Measurements from ENCODE around the gene KIR2DL1. TPM values are rescaled to one million over a fixed set of nuclear protein-coding genes. Genes with fewer than 3 reads are reported as not detected.

The KIR2DL1 gene
- total and polyA plus RNA-seq, 2 of the 4 experiments (the other 2 are of a cell fraction): not detected

GRCh38 chr19:54805665-54806515 is 36.3 kb downstream of the KIR2DL1 start:
- Histone ChIP-seq H3K9me3 (ENCODE audit: control insufficient read depth, insufficient read depth, low read length) (peaks cover 32% of the 10 kb centered on the region), H4K5ac (ENCODE audit: low read depth, low read length) (no peak overlapping the region), H3K4me2 (ENCODE audit: low read depth, low read length) (no peak overlapping the region), H3K14ac (replicated peaks; ENCODE audit: low read depth, low read length) (no peak overlapping the region), H3K9me1 (ENCODE audit: insufficient read depth, low read length) (no peaks in the 10 kb centered on the region), H3K23ac (ENCODE audit: low read depth, low read length) (no peak overlapping the region), H2BK20ac (ENCODE audit: low read depth, low read length) (no peak overlapping the region), H3K9ac (ENCODE audit: low read depth, low read length) (no peak overlapping the region), H3K36me3 (ENCODE audit: control insufficient read depth, insufficient read depth, low read length) (no peaks in the 10 kb centered on the region), H3K4ac (ENCODE audit: low read depth, low read length) (no peak overlapping the region), H2AK5ac (ENCODE audit: low read depth, low read length) (no peak overlapping the region), H2AK9ac (replicated peaks; ENCODE audit: low read depth, low read length, poor library complexity) (no peak overlapping the region), H2AFZ (replicated peaks; ENCODE audit: low read length, poor library complexity) (no peak overlapping the region), H2BK15ac (ENCODE audit: low read depth, low read length) (no peak overlapping the region), H3K27ac (ENCODE audit: insufficient read depth, low read length) (no peak overlapping the region), H3K79me1 (ENCODE audit: low read depth in 1 of 2, low read length in 2 of 2) (no peaks in the 10 kb centered on the region), H3K56ac (ENCODE audit: extremely low read depth, insufficient read depth, low read length) (no peak overlapping the region), H3K27me3 (ENCODE audit: control insufficient read depth, insufficient read depth, low read length) (no peaks in the 10 kb centered on the region), H2BK5ac (ENCODE audit: low read depth, low read length, poor library complexity, severe bottlenecking) (no peak overlapping the region), H3K4me3 (ENCODE audit: insufficient read depth, low read depth, low read length) (no peak overlapping the region), H4K91ac (ENCODE audit: insufficient read depth, low read depth, low read length) (no peak overlapping the region), H3K18ac (ENCODE audit: low read depth, low read length) (no peak overlapping the region), H3K4me1 (ENCODE audit: control insufficient read depth, insufficient read depth, low read length) (no peaks in the 10 kb centered on the region), H4K20me1 (ENCODE audit: insufficient read depth, low read length) (no peaks in the 10 kb centered on the region), H4K8ac (ENCODE audit: low read depth in 2 of 2, low read length in 2 of 2) (no peak overlapping the region), H2BK120ac (ENCODE audit: low read depth, low read length) (no peak overlapping the region)
- DNase-seq (no peak), ATAC-seq (ENCODE audit: low read depth) (no peak)
- in situ Hi-C loops (cut with MboI; ENCODE audit: low sequenced_read_pairs): no loop called here
- intact Hi-C loops (cut with micrococcal nuclease): no loop called here
- TF ChIP-seq CHD1 (IDR thresholded peaks at IDR 0.05; ENCODE audit: low read depth, low read length) (no peak), RAD21 (IDR thresholded peaks at IDR 0.05; ENCODE audit: low read length) (no peak), ELK1 (IDR thresholded peaks at IDR 0.05; ENCODE audit: borderline replicate concordance, low read depth, low read length) (no peak), RFX5 (IDR thresholded peaks at IDR 0.05; ENCODE audit: low read depth, low read length) (no peak), FOS (IDR thresholded peaks at IDR 0.05; ENCODE audit: low read depth, low read length) (no peak), SMC3 (IDR thresholded peaks at IDR 0.05; ENCODE audit: low read depth, low read length) (no peak), RCOR1 (IDR thresholded peaks at IDR 0.05; ENCODE audit: insufficient replicate concordance, low read length) (no peak), POLR2A (IDR thresholded peaks at IDR 0.05; ENCODE audit: low read depth, low read length) (no peak), BHLHE40 (IDR thresholded peaks at IDR 0.05; ENCODE audit: low read depth, low read length) (no peak), MAZ (IDR thresholded peaks at IDR 0.05; ENCODE audit: borderline replicate concordance, low read depth, low read length) (no peak), CTCF (conservative IDR thresholded peaks at IDR 0.05; ENCODE audit: low read depth, low read length) (no peak)
- TF ChIP-seq, protein P1, sequence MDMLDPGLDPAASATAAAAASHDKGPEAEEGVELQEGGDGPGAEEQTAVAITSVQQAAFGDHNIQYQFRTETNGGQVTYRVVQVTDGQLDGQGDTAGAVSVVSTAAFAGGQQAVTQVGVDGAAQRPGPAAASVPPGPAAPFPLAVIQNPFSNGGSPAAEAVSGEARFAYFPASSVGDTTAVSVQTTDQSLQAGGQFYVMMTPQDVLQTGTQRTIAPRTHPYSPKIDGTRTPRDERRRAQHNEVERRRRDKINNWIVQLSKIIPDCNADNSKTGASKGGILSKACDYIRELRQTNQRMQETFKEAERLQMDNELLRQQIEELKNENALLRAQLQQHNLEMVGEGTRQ (IDR thresholded peaks at IDR 0.05; ENCODE audit: low read depth, low read length): no peak
- ChIA-PET CTCF (no interaction called here), POLR2A (ENCODE audit: unreplicated experiment) (no interaction called here)
- WGBS, 2 experiments (ENCODE audit: extremely low coverage in 2 of 2, insufficient read length in 1 of 2): 72% methylated on average over 9 of the region's 14 CpGs; no CpG with 5 or more reads in 1 of the 2 experiments
- BruUV-seq (replicated peaks): no TSS peak
- dilution Hi-C loops (cut with HindIII; ENCODE audit: low sequenced_read_pairs, unreplicated experiment): no loop called here

Data from IMR-90 (cell line).